LNCAP (cell line): ENCODE measurements around the gene PIGN.

Experiments
- TF ChIP-seq, protein P1 (sequence below): fragments of 450-650 bp; IDR thresholded peaks from 2 replicates; pipeline ENCODE4 v1.5.1; 2017; ENCODE audit warnings: mild to moderate bottlenecking

PIGN gene

GRCh38 chr18:61993831-61994230 lies 193.0 kb downstream of the PIGN start:
- TF ChIP-seq, protein P1, sequence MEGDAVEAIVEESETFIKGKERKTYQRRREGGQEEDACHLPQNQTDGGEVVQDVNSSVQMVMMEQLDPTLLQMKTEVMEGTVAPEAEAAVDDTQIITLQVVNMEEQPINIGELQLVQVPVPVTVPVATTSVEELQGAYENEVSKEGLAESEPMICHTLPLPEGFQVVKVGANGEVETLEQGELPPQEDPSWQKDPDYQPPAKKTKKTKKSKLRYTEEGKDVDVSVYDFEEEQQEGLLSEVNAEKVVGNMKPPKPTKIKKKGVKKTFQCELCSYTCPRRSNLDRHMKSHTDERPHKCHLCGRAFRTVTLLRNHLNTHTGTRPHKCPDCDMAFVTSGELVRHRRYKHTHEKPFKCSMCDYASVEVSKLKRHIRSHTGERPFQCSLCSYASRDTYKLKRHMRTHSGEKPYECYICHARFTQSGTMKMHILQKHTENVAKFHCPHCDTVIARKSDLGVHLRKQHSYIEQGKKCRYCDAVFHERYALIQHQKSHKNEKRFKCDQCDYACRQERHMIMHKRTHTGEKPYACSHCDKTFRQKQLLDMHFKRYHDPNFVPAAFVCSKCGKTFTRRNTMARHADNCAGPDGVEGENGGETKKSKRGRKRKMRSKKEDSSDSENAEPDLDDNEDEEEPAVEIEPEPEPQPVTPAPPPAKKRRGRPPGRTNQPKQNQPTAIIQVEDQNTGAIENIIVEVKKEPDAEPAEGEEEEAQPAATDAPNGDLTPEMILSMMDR = no peak

DNA sequence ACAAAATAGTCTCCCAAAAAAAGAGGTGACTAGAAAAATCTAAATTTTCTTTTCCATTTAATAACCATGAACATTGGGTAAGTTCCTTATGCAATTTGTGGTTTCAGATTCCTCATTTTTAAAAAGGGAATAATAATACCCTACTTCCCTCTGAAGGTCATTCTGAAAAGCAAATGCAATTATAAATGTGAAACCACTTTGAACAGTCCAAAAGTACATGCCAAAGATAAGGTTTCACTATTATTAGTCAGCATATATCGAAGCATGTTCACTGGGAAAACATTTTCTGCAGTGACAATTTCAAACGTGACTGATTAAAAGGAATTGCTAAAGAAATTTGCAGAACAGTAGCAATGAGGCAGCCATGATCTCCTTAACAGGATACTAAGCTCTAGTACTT lies 193.9 kb downstream of the PIGN start:
- TF ChIP-seq, protein P1 = no peak

- TF ChIP-seq, protein P1 = no peak
Measured at GRCh38 chr18:61992285-61992684, 194.6 kb downstream of the PIGN start.

DNA sequence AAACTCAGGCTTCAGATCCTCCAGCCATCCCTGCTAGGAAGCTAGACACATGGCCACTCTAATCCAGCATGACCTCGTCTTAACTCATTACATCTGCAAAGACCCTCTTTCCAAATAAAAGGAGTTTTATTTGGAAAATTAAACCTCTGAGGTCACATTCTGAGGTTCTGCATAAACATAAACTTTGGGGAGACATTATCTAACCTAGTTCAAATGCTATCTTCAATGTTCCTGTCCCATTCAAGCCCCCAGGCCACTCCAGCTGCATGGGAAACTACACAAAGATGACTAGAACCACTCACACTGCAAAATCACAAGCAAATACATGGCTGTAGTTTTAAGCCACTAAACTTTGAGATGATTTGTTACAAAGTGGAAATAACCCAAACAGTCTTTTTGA lies 195.0 kb downstream of the PIGN start:
- TF ChIP-seq, protein P1 = no peak

DNA sequence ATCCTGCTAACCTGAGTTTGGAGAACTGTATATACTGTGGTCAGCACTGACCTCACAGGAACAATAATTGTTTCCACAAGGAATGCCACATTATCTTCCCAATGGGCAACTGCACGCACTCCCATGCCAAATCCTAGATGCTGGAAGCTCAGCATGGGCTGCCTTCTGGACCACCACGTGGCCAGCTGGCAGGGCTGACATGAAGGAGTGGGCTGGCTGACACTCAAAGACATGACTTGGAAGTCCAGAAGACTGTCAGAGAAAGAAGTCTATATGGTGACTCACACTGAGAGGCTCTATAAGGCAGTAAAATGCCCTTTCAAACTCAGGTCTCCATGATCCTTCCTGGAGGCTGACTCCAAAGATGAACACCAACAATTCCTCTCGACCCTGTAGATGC lies 195.7 kb downstream of the PIGN start:
- TF ChIP-seq, protein P1 = no peak
